GM12872 (cell line): Measurements from ENCODE around the gene CYP4B1.

ENCODE experiments used
- CTCF ChIP-seq: IDR thresholded peaks from 3 replicates; pipeline ENCODE4 v1.5.1; 2011; ENCODE audit warnings: low read depth, mild to moderate bottlenecking, low read length, moderate library complexity; ENCODE audit not compliant: insufficient read depth

Gene CYP4B1

GRCh38 chr1:46819335-46819734 lies 20.5 kb downstream of the CYP4B1 start:
- TF ChIP-seq CTCF: no peak

- no peak for TF ChIP-seq CTCF
These were observed 21.2 kb downstream of the CYP4B1 start for GRCh38 chr1:46820076-46820475.

DNA sequence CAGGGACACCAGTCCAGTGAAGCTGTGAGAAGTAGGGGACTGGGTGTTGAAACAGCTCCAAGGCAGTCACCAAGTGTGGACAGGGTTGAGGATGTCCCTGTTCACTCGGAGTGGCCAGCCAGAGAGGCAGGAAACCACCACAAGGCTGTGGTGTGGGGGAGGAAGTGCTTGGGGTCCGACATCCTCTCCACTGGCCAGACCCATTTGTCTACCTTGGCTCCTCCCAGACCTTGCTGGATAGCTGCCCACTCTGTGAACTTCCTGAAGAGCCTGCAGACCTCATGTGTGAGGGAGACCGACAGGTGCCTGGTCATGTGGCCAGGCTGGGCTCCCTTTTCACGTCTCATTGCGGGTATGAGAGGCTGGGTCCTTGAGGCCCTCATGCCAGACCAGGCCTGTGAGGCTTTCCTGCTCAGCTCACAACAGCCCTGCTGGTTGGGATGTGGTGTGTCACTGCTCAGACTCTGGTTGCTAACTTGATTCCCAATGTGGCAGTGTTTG lies 21.8 kb downstream of the CYP4B1 start:
- no peak for TF ChIP-seq CTCF

DNA sequence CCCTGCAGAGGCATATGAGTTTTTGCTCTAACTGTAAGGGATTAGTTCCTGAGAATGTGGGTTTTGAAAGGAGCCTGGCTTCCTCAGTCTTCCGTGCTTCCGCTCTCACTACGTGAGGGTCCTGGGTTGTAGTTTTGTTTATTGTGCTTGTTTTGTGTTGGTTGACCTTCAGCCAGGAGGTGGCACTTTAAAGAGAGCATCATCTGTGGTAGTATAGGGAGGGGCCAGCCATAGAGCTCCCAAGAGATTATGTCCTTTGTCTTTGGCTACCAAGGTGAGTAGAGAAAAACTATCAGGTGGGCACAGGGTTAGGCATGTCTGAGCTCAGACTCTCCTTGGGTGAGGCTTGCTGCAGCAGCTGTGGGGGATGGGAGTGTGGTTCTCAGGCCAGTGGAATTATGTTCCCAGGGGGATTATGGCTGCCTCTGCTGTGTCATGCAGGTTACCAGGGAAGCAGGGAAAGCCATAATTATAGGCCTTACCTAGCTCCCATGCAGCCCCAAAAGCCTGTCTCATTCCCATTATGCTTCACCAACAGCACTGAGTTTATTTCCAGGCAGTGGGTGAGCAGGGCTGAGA lies 23.5 kb downstream of the CYP4B1 start:
- TF ChIP-seq CTCF: no peak

DNA sequence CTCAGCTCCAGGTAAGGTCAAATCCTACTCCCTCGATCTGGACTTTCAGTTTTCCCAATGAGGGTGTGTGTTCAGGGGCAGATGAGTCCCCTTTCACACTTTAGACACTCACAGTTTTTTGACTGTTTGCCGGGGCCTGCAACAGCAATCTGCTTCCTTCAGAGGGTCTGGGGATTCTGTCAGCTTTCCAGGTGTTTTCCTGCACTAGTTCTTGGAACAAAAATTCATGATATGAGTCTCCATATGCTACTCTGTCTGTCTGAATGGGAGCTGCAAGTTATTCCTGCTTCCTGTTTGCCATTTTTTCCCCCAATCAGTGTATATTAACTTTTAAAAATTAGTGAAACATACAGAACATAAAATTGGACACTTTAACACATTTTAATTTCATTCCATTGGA lies 24.3 kb downstream of the CYP4B1 start:
- no peak for TF ChIP-seq CTCF

- TF ChIP-seq CTCF: no peak
These were observed 31.9 kb downstream of the CYP4B1 start for GRCh38 chr1:46830665-46831322.

DNA sequence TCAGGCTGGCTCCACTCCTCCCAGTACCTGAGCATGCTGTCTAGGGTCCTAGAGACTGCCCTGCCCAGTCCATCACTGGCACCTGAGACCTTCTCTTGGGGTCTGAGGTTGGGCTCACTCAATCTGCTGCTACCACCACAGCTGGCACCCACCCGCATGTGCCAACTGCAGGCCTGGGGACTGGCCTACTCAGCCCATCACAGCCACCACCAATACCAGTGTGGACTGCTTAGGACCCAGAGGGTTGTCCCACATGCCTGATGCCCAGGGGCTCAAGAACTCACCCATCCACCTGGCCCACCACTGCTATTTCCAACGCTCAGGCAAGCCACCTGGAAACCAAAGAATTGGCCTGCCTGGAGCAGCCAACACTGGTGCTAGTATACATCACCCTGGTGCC lies 63.5 kb downstream of the CYP4B1 start:
- no peak for TF ChIP-seq CTCF
